Globus pallidus (tissue), 1 donor: ENCODE results near the gene WIPF3.
"Not testable (repeated sequence)": the region's sequence is repeated elsewhere in the genome, so short reads cannot be mapped to it uniquely, and the experiment has no call there.

Source experiments
- DNase-seq: peaks from one replicate; pipeline ENCODE4 v3.0.0-alpha.2; 2015; ENCODE audit warnings: low spot score

The WIPF3 gene

DNA sequence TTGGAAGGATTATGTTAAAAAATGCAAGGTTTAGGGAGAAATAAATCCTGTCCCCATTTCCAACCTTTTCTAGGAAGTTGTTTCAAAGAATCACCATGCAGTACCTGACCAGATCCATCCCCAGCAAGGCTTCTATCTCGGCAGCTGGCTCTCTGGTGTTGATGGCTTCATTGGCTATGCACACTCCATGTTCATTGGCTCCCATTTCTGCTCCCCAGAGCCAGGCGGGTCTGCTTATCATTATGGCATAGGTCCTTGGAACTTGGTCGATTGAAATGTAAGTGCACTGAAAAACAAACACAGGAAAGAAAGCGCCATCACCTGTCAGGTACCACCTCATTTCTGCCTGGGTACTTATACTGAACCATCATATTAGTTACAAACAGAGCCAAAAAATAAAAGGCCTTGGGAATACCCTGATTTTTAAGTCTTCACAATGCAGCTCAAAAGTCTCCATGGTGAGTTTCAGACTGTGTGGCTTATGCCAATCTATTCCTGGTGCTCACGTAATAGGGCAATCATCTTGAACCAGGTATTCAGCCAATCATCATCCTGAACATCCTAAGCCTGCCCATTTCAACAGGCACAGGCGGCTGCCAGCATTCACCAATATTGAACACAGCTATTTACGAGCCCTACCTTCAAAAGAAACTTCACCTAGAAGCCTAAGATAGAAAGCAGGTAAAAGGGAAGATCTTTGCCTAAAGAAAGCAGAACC lies 148.9 kb downstream of the WIPF3 start:
- DNase-seq = no peak

DNA sequence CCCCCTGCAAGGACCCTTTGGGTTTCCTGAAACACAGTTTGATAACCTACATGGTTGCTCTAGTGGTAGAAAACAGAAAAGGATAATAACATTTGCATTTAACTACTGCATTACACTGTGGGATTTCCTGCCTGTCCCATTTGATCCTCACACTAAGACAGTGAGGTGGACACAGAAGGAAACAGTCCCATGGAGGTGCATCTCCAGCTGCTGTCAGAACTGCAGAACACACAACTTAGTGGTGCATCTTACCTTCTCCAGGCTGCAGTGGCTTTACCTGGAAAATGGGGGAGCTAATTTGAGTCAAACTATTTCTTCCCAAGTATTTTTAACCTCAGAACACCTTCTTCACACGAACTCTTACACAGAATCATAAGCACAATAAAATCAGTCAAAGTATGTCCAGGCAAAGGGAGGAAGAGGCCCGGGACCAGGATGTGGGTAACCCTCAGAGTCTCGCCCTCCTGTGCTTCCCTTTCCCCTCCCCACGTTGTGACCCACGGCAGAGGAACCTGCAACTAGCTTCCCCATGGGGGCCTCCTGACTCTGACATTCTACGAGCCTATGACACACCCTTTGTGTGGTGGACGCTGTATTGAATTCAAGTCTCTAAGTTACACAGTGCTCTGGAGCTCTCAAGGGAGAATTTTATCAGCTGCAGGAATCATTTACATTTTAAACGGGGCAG lies 149.6 kb downstream of the WIPF3 start:
- DNase-seq = no peak

DNA sequence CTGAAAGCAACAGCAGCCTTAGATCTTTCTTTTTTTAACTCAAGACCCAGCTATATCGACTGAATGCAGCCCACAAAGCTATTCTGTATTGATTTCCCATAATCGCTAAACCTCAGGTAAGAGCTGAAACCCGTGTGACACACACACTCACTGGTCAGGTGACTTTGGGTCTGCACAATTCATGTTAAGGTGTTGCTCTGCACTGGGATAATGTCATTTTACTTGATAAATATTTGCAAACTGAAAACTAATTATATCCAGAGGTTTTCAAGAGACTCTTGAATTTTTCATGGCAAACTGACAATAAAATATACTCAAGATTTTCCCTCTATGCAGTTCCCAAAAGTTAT lies 150.2 kb downstream of the WIPF3 start:
- no peak for DNase-seq

DNA sequence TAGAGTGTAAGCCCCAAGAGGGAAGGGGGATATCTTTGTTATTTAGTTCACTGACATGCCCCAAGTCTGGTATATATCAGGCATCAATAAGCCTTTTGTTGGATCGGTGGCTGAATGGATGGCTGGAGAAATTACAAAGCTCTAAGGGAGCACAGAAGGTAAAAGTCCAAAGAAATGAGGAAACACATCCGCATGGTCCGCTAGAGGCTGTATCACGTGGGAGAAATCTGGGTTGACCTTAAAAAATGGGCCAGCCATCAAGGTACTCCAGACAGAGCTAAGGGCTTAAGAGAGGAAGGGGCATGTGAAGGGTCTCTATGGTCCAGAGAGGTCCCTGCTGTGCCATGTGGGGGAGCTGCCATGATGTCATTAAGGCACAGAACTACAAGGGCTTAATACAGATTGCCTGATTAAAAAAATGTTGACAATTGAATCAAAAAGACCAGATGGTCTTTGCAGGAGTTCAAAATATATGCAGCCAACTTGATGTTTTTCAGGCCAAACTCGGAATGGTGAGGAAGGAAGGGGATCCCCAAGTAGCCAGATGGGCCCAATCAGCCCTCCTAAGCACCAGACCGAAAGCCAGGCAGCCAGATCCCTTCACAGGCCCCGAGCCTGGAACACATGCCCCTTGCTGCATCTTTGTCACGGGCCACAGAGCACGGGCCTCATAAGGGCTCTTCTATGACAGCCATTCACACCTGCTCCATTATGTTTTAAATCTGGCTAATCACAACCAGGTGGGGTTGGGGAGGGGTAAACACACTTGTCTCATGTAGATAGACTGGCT lies 151.4 kb downstream of the WIPF3 start:
- no peak for DNase-seq

DNA sequence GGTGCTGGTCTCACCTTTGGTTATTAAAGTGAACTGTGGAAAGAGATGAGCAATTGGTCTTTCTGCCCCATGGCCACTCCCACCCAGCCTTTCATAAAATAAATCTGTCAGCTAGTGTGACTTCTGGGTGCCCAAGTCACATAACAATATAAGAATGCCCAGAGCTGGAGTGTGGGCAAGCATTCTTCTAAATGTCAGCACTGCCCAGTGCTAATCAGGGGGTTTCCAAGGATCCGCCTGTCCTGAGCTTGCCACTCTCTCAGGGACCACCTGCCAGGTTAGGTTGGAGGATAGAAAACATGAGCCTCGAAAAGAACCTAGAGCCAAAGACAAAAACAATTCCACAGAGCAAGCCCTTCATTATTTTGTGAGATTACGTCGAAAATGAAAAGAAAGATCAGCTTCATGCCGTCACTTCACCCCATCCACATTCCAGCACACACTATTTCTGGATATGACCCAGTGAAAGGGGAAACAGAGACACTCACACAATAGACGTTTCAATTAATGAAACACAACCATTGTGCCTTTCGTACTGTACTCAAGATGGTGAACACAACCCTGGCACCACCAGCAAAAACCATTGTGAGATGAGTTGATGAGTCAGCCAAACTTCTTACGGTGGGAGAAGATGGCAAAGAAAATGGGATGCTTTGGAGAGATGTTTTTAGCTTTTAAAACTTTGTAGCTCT lies 152.5 kb downstream of the WIPF3 start:
- no peak for DNase-seq

DNA sequence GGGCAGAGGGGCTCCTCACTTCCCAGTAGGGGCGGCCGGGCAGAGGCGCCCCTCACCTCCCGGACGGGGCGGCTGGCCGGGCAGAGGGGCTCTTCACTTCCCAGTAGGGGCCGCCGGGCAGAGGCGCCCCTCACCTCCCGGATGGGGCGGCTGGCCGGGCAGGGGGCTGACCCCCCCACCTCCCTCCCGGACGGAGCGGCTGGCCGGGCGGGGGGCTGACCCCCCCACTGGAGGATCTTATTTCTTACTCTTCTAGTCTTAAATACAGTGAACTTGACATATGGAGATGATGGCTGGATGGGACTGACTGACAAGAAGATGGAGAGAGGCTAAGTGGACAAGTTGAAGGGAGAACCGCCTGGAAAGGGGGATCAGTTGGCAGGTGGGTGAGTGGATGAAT lies 155.3 kb downstream of the WIPF3 start:
- not testable (repeated sequence) for DNase-seq

DNA sequence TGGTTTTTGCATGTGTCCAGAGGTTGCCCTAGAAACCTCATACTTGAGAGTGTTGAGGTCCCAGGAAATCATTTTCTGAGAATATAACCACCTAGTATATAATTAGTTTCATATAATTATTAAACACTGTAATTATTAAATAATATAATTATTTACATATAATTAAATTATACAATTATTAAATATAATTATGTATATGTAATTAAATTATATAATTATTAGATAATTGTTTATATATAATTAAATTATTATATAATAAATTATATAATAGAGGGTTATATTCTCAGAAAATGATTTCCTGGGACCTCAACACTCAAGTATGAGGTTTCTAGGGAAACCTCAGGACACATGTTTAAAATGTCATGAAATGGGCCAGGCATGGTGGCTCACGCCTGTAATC lies 155.7 kb downstream of the WIPF3 start:
- no peak for DNase-seq

DNA sequence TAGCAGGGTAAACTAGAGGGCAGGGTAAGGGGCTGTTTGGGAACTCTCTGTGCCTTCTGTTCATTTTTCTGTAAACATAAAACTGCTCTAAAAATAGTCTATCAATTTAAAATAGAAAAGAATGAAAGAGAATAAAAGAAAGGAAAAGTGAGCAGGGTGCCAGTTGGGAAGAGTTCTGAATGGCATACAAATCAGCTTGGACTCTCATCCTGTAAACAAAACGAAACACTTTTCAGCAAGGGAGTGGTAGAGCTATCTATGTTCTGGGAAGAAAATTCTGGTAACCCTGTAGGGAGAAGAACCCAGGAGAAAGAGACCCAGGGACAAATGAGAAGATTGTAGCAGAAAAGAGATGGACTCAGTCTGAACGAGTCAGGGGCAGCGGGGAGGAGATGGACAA lies 158.7 kb downstream of the WIPF3 start:
- peak; percentile 59 for DNase-seq
